SK-N-SH (cell line): ENCODE results near the gene PRMT7. TPM values are rescaled to one million over a fixed set of nuclear protein-coding genes. Genes with fewer than 3 reads are reported as not detected.

Source experiments
- CTCF ChIA-PET: fragments of 300-600, 350-600 bp; formaldehyde crosslinking; extraction: SDS; loops from one replicate; lab custom pipeline; 2021; lab: Yijun Ruan, JAX
- POLR2A ChIA-PET: fragments of 350-600 bp; sonication (Branson Sonifier 250); formaldehyde crosslinking; extraction: SDS; loops from one replicate; lab custom pipeline; 2020; ENCODE audit warnings: antibody characterized with exemption, inconsistent platforms; lab: Yijun Ruan, JAX
- DNase-seq: peaks from one replicate; pipeline ENCODE4 v3.0.0; 2012
- H2AFZ ChIP-seq: fragments of 200-600 bp; sonication (generic); 2 replicates; pipeline ENCODE4 v1.8.1; 2016; ENCODE audit warnings: antibody characterized with exemption, mild to moderate bottlenecking, low read depth
- H3F3A ChIP-seq: fragments of 200-600 bp; sonication (generic); replicated peaks from 2 replicates; pipeline ENCODE3; 2016; ENCODE audit warnings: antibody characterized with exemption, mild to moderate bottlenecking; ENCODE audit not compliant: insufficient read depth
- H3K27ac ChIP-seq, 2 experiments: fragments of 200-500 bp in 1 of 2; fragments of 200-600 bp in 1 of 2; sonication (Bioruptor generic) in 1 of 2; sonication (generic), shearing (Covaris generic) in 1 of 2; 2 replicates each; pipeline versions ENCODE4 v1.5.1 to v1.6.1; 2014 to 2016; ENCODE audit warnings: low read depth in 2 of 2, inconsistent platforms in 1 of 2, low read length in 1 of 2, mild to moderate bottlenecking in 1 of 2, mixed read lengths in 1 of 2
- H3K27me3 ChIP-seq: fragments of 200-600 bp; sonication (generic), shearing (Covaris generic); 2 replicates; pipeline ENCODE4 v1.6.1; 2016; ENCODE audit warnings: mixed run types; ENCODE audit not compliant: insufficient read depth
- H3K36me3 ChIP-seq, 2 experiments: fragments of 200-500 bp in 1 of 2; fragments of 200-600 bp in 1 of 2; sonication (Bioruptor generic) in 1 of 2; sonication (generic) in 1 of 2; replicated peaks in 1 of 2; 2 replicates each; pipeline versions ENCODE3 to v1.5.1; 2014 to 2016; ENCODE audit warnings: low read length in 1 of 2, mild to moderate bottlenecking in 1 of 2; ENCODE audit not compliant: insufficient read depth in 2 of 2, control insufficient read depth in 1 of 2
- H3K4me1 ChIP-seq, 2 experiments: fragments of 200-500 bp in 1 of 2; fragments of 200-600 bp in 1 of 2; sonication (Bioruptor generic) in 1 of 2; sonication (generic), shearing (Covaris generic) in 1 of 2; 2 replicates each; pipeline versions ENCODE4 v1.5.1 to v1.6.1; 2014 to 2016; ENCODE audit warnings: low read depth in 1 of 2, low read length in 1 of 2, mixed run types in 1 of 2; ENCODE audit not compliant: insufficient read depth in 2 of 2, control insufficient read depth in 1 of 2
- H3K4me2 ChIP-seq: fragments of 200-600 bp; sonication (generic), shearing (Covaris generic); 2 replicates; pipeline ENCODE4 v1.6.1; 2017; ENCODE audit warnings: mixed run types
- H3K4me3 ChIP-seq, 2 experiments: fragments of 200-500 bp in 1 of 2; fragments of 200-600 bp in 1 of 2; sonication (Bioruptor generic) in 1 of 2; sonication (generic), shearing (Covaris generic) in 1 of 2; 2 replicates each; pipeline versions ENCODE4 v1.5.1 to v1.8.1; 2014 to 2016; ENCODE audit warnings: low read depth in 2 of 2, inconsistent platforms in 1 of 2, low read length in 1 of 2, mild to moderate bottlenecking in 1 of 2, mixed read lengths in 1 of 2, moderate library complexity in 1 of 2
- H3K79me2 ChIP-seq: fragments of 200-600 bp; sonication (generic); 2 replicates; pipeline ENCODE4 v1.8.1; 2017; ENCODE audit warnings: mild to moderate bottlenecking; ENCODE audit not compliant: insufficient read depth
- H3K9ac ChIP-seq: fragments of 200-600 bp; sonication (generic); 2 replicates; pipeline ENCODE4 v1.6.1; 2017; ENCODE audit warnings: mixed run types
- H3K9me2 ChIP-seq: fragments of 200-600 bp; sonication (generic); 2 replicates; pipeline ENCODE4 v1.6.1; 2017; ENCODE audit warnings: mixed run types
- H3K9me3 ChIP-seq: fragments of 200-600 bp; sonication (generic); 2 replicates; pipeline ENCODE4 v1.6.1; 2017; ENCODE audit warnings: mixed run types, mild to moderate bottlenecking, moderate library complexity
- H4K20me1 ChIP-seq: fragments of 200-600 bp; sonication (generic); 2 replicates; pipeline ENCODE4 v1.6.1; 2017; ENCODE audit warnings: mild to moderate bottlenecking, mixed run types; ENCODE audit not compliant: insufficient read depth
- CTCF ChIP-seq: fragments of 200-600 bp; sonication (generic); IDR thresholded peaks from 2 replicates; pipeline ENCODE4 v1.6.1; 2017; ENCODE audit warnings: antibody characterized with exemption, mild to moderate bottlenecking, moderate library complexity
- EZH2phosphoT487 ChIP-seq: fragments of 200-600 bp; sonication (generic); IDR thresholded peaks from 2 replicates; pipeline ENCODE4 v1.6.1; 2017; ENCODE audit warnings: low read depth, mixed run types, mild to moderate bottlenecking, antibody characterized with exemption, moderate library complexity, borderline replicate concordance
- FOSL2 ChIP-seq: IDR thresholded peaks from 2 replicates; pipeline ENCODE4 v1.4.0; 2012; ENCODE audit warnings: low read depth, mild to moderate bottlenecking, moderate library complexity, borderline replicate concordance
- FOXM1 ChIP-seq: IDR thresholded peaks from 2 replicates; pipeline ENCODE4 v1.4.0; 2012; ENCODE audit warnings: low read depth, mild to moderate bottlenecking
- GABPA ChIP-seq: IDR thresholded peaks from 2 replicates; pipeline ENCODE4 v1.4.0; 2012; ENCODE audit warnings: low read depth, mild to moderate bottlenecking
- GATA2 ChIP-seq: sonication (generic); formaldehyde crosslinking; IDR thresholded peaks from 2 replicates; pipeline ENCODE4 v1.5.0; 2020; ENCODE audit warnings: mild to moderate bottlenecking, missing genetic modification reagents
- MXI1 ChIP-seq: IDR thresholded peaks from 2 replicates; pipeline ENCODE4 v1.6.1; 2012; ENCODE audit warnings: mild to moderate bottlenecking, low read depth, low read length, improper control_type of control experiment
- RAD21 ChIP-seq: IDR thresholded peaks from 2 replicates; pipeline ENCODE4 v1.6.1; 2012; ENCODE audit warnings: mild to moderate bottlenecking, low read length
- RXRA ChIP-seq: IDR thresholded peaks from 2 replicates; pipeline ENCODE4 v1.4.0; 2012; ENCODE audit warnings: low read depth, mild to moderate bottlenecking, borderline replicate concordance
- TAF1 ChIP-seq: IDR thresholded peaks from 2 replicates; pipeline ENCODE4 v1.6.1; 2012; ENCODE audit warnings: low read depth, mild to moderate bottlenecking, low read length, moderate library complexity, borderline replicate concordance
- TCF12 ChIP-seq: IDR thresholded peaks from 2 replicates; pipeline ENCODE4 v1.4.0; 2012
- TEAD4 ChIP-seq: IDR thresholded peaks from 2 replicates; pipeline ENCODE4 v1.4.0; 2012; ENCODE audit warnings: mild to moderate bottlenecking, borderline replicate concordance; ENCODE audit not compliant: insufficient read depth
- USF2 ChIP-seq: fragments of 150-350 bp; IDR thresholded peaks from 2 replicates; pipeline ENCODE4 v1.6.1; 2017; ENCODE audit warnings: antibody characterized with exemption, low read length, low read depth, borderline replicate concordance
- WGBS: methylation state at CpG from one replicate; pipeline ENCODE4 v1.1.6; 2017; ENCODE audit warnings: low lambda C conversion rate; 5-methylcytosine and 5-hydroxymethylcytosine counted together
- polyA plus RNA-seq, 3 experiments: library from polyadenylated mRNA; depleted of rRNA; stranded (reverse); fragments of >200 nt; gene quantifications; 2 replicates each; pipeline ENCODE4 v1.2.3, GENCODE V29; 2012

The PRMT7 gene
- polyA plus RNA-seq, 1 of the 3 experiments (the other 2 are of a cell fraction), result 46.0 TPM

GRCh38 chr16:68363658-68364521 lies 53.1 kb downstream of the PRMT7 start:
- Histone ChIP-seq H3K9me2 (no peaks in the 10 kb centered on the region), H2AFZ (no peak overlapping the region), H3K4me3 (no peak overlapping the region), H3K36me3 (no peaks in the 10 kb centered on the region), H3K9me3 (no peaks in the 10 kb centered on the region), H3K27ac (peak overlapping the region in 1 of 2 experiments; percentile 83; a peak in 2 of 4 replicates), H3K4me2 (no peak overlapping the region), H3K4me1 (peaks cover 0 to 57% of the 10 kb centered on the region in 2 experiments; a peak in 2 of 4 replicates), H4K20me1 (no peaks in the 10 kb centered on the region), H3F3A (no peaks in the 10 kb centered on the region), H3K79me2 (no peaks in the 10 kb centered on the region), H3K27me3 (no peaks in the 10 kb centered on the region), H3K9ac (no peak overlapping the region)
- CTCF ChIA-PET, result interaction anchor here (0.7 to 5.3 kb wide), 24 partner anchors 8 to 165 kb away, joined by 3 to 30 read pairs (median 4); partner anchors contain the start of gene SLC7A6
- no peak for TF ChIP-seq TCF12
- WGBS, result 79% methylated on average over 16 of the region's 22 CpGs
- POLR2A ChIA-PET, result interaction anchor here (1.6 kb wide), 1 partner anchor 8 kb away, joined by 5 read pairs; no protein-coding TSS in a partner anchor
- no peak for DNase-seq

- H3K27me3 ChIP-seq, result no peaks in the 10 kb centered on the region
- ChIA-PET CTCF (interaction anchor here (0.7 to 5.3 kb wide), 17 partner anchors 9 to 156 kb away, joined by 3 to 30 read pairs (median 4); partner anchors contain the start of gene SLC7A6), POLR2A (no interaction called here)
- no peak overlapping the region for H2AFZ ChIP-seq
- no peaks in the 10 kb centered on the region for H3K79me2 ChIP-seq
- H4K20me1 ChIP-seq, result no peaks in the 10 kb centered on the region
- WGBS, result 72% methylated on average over 5 of the region's 14 CpGs
- no peak overlapping the region for H3K4me3 ChIP-seq
- H3K4me2 ChIP-seq, result no peak overlapping the region
- TF ChIP-seq TAF1 (no peak), CTCF (peak; percentile 28)
- no peaks in the 10 kb centered on the region for H3F3A ChIP-seq
- no peak for DNase-seq
- no peak overlapping the region for H3K9ac ChIP-seq
- no peak overlapping the region for H3K27ac ChIP-seq
- peaks cover 0 to 58% of the 10 kb centered on the region in 2 experiments; a peak in 2 of 4 replicates for H3K4me1 ChIP-seq
- no peaks in the 10 kb centered on the region for H3K9me2 ChIP-seq
- H3K9me3 ChIP-seq, result no peaks in the 10 kb centered on the region
- no peaks in the 10 kb centered on the region for H3K36me3 ChIP-seq
Measured at GRCh38 chr16:68364561-68364998, 53.8 kb downstream of the PRMT7 start.

GRCh38 chr16:68365167-68365817 lies 54.5 kb downstream of the PRMT7 start:
- no peak overlapping the region for H3K4me2 ChIP-seq
- H4K20me1 ChIP-seq, result no peaks in the 10 kb centered on the region
- no peaks in the 10 kb centered on the region for H3K79me2 ChIP-seq
- no peaks in the 10 kb centered on the region for H3F3A ChIP-seq
- no peak overlapping the region for H3K27ac ChIP-seq
- no peaks in the 10 kb centered on the region for H3K36me3 ChIP-seq
- peaks cover 0 to 64% of the 10 kb centered on the region in 2 experiments; a peak in 2 of 4 replicates for H3K4me1 ChIP-seq
- DNase-seq, result no peak
- no peaks in the 10 kb centered on the region for H3K9me2 ChIP-seq
- no peak overlapping the region for H2AFZ ChIP-seq
- no peak overlapping the region for H3K4me3 ChIP-seq
- ChIA-PET CTCF (interaction anchor here (0.7 to 5.3 kb wide), 16 partner anchors 10 to 156 kb away, joined by 3 to 30 read pairs (median 4); partner anchors contain the start of gene SLC7A6), POLR2A (no interaction called here)
- H3K9me3 ChIP-seq, result no peaks in the 10 kb centered on the region
- no peaks in the 10 kb centered on the region for H3K27me3 ChIP-seq
- 67% methylated on average over 15 of the region's 18 CpGs for WGBS
- H3K9ac ChIP-seq, result no peak overlapping the region
- TF ChIP-seq FOXM1 (no peak), RXRA (no peak), GABPA (no peak), TAF1 (no peak), FOSL2 (no peak), USF2 (no peak), GATA2 (no peak), CTCF (no peak), TCF12 (no peak), EZH2phosphoT487 (no peak), MXI1 (no peak), RAD21 (no peak), TEAD4 (no peak)
